IMR-90 (cell line): ENCODE results near the gene CD300LD. TPM values are rescaled to one million over a fixed set of nuclear protein-coding genes. Genes with fewer than 3 reads are reported as not detected.

ENCODE experiments used
- ATAC-seq: fragments of 200-7000 bp; cut with Tn5 transposase; 2 replicates; pipeline ENCODE4 v1.9.1; 2020; ENCODE audit warnings: low read depth, mild to moderate bottlenecking, moderate library complexity
- BruUV-seq: library from RNA; stranded (reverse); fragments of 400-500 nt; replicated peaks from 2 replicates; lab custom pipeline; 2021; lab: Mats Ljungman, UMichigan
- CTCF ChIA-PET: fragments of 300-600 bp; formaldehyde crosslinking; extraction: SDS; loops from one replicate; lab custom pipeline; 2021; ENCODE audit warnings: antibody characterized with exemption; lab: Yijun Ruan, JAX
- POLR2A ChIA-PET: fragments of 300-600 bp; sonication (Branson Sonifier 250); formaldehyde crosslinking; loops from one replicate; lab custom pipeline; 2022; ENCODE audit warnings: antibody characterized with exemption; ENCODE audit not compliant: unreplicated experiment; lab: Charles Lee
- DNase-seq: peaks from one replicate; pipeline ENCODE4 v3.0.0; 2013
- H2AFZ ChIP-seq: replicated peaks from 2 replicates; pipeline ENCODE3; 2013; ENCODE audit warnings: low read length, mild to moderate bottlenecking; ENCODE audit not compliant: poor library complexity
- H2AK5ac ChIP-seq: 2 replicates; pipeline ENCODE4 v1.6.1; 2013; ENCODE audit warnings: low read depth, low read length, inconsistent platforms
- H2AK9ac ChIP-seq: replicated peaks from 2 replicates; pipeline ENCODE3; 2013; ENCODE audit warnings: mild to moderate bottlenecking, low read depth, low read length, moderate library complexity; ENCODE audit not compliant: poor library complexity
- H2BK120ac ChIP-seq: 2 replicates; pipeline ENCODE4 v1.6.1; 2013; ENCODE audit warnings: low read depth, low read length, inconsistent platforms
- H2BK15ac ChIP-seq: 3 replicates; pipeline ENCODE4 v1.6.1; 2013; ENCODE audit warnings: low read depth, low read length, inconsistent platforms
- H2BK20ac ChIP-seq: 2 replicates; pipeline ENCODE4 v1.6.1; 2013; ENCODE audit warnings: low read depth, mild to moderate bottlenecking, inconsistent platforms, low read length, moderate library complexity
- H2BK5ac ChIP-seq: 2 replicates; pipeline ENCODE4 v1.6.1; 2013; ENCODE audit warnings: mild to moderate bottlenecking, low read depth, low read length, inconsistent platforms; ENCODE audit not compliant: poor library complexity, severe bottlenecking
- H3K14ac ChIP-seq: replicated peaks from 2 replicates; pipeline ENCODE4 v1.6.1; 2013; ENCODE audit warnings: low read depth, low read length, inconsistent platforms
- H3K18ac ChIP-seq: 2 replicates; pipeline ENCODE4 v1.6.1; 2013; ENCODE audit warnings: low read depth, low read length, control low read depth
- H3K23ac ChIP-seq: 2 replicates; pipeline ENCODE4 v1.6.1; 2013; ENCODE audit warnings: low read depth, low read length, inconsistent platforms
- H3K27ac ChIP-seq: 2 replicates; pipeline ENCODE4 v1.5.1; 2013; ENCODE audit warnings: mild to moderate bottlenecking, control low read depth, low read length; ENCODE audit not compliant: insufficient read depth
- H3K27me3 ChIP-seq: 2 replicates; pipeline ENCODE4 v1.6.1; 2013; ENCODE audit warnings: low read length; ENCODE audit not compliant: control insufficient read depth, insufficient read depth
- H3K36me3 ChIP-seq: 2 replicates; pipeline ENCODE4 v1.6.1; 2013; ENCODE audit warnings: low read length, mixed read lengths; ENCODE audit not compliant: control insufficient read depth, insufficient read depth
- H3K4ac ChIP-seq: 2 replicates; pipeline ENCODE4 v1.6.1; 2013; ENCODE audit warnings: low read depth, low read length, inconsistent platforms
- H3K4me1 ChIP-seq: 2 replicates; pipeline ENCODE4 v1.6.1; 2013; ENCODE audit warnings: low read length, mixed read lengths; ENCODE audit not compliant: control insufficient read depth, insufficient read depth
- H3K4me2 ChIP-seq: 2 replicates; pipeline ENCODE4 v1.6.1; 2013; ENCODE audit warnings: low read depth, mild to moderate bottlenecking, control low read depth, low read length, moderate library complexity
- H3K4me3 ChIP-seq: 2 replicates; pipeline ENCODE4 v1.5.1; 2013; ENCODE audit warnings: low read depth, mild to moderate bottlenecking, control low read depth, low read length, moderate library complexity; ENCODE audit not compliant: insufficient read depth
- H3K56ac ChIP-seq: 2 replicates; pipeline ENCODE4 v1.6.1; 2013; ENCODE audit warnings: low read length, inconsistent platforms; ENCODE audit not compliant: insufficient read depth; ENCODE audit errors: extremely low read depth
- H3K79me1 ChIP-seq, 2 experiments: 2 replicates each; pipeline ENCODE4 v1.6.1; 2013; ENCODE audit warnings: low read length in 2 of 2, inconsistent platforms in 1 of 2, low read depth in 1 of 2
- H3K9ac ChIP-seq: 2 replicates; pipeline ENCODE4 v1.6.1; 2013; ENCODE audit warnings: low read depth, low read length, control low read depth
- H3K9me1 ChIP-seq: 2 replicates; pipeline ENCODE4 v1.6.1; 2013; ENCODE audit warnings: low read length, inconsistent platforms; ENCODE audit not compliant: insufficient read depth
- H3K9me3 ChIP-seq: 2 replicates; pipeline ENCODE4 v1.6.1; 2013; ENCODE audit warnings: low read length; ENCODE audit not compliant: control insufficient read depth, insufficient read depth
- H4K20me1 ChIP-seq: 2 replicates; pipeline ENCODE4 v1.6.1; 2013; ENCODE audit warnings: low read length, inconsistent platforms; ENCODE audit not compliant: insufficient read depth
- H4K5ac ChIP-seq: 2 replicates; pipeline ENCODE4 v1.6.1; 2013; ENCODE audit warnings: mild to moderate bottlenecking, low read depth, low read length, control low read depth
- H4K8ac ChIP-seq, 2 experiments: 2 replicates each; pipeline ENCODE4 v1.6.1; 2013; ENCODE audit warnings: low read depth in 2 of 2, low read length in 2 of 2, control low read depth in 1 of 2, inconsistent platforms in 1 of 2
- H4K91ac ChIP-seq: 2 replicates; pipeline ENCODE4 v1.6.1; 2013; ENCODE audit warnings: low read depth, low read length, inconsistent platforms; ENCODE audit not compliant: insufficient read depth
- BHLHE40 ChIP-seq: fragments of 150-350 bp; IDR thresholded peaks from 2 replicates; pipeline ENCODE4 v1.6.1; 2016; ENCODE audit warnings: mild to moderate bottlenecking, low read depth, low read length
- FOS ChIP-seq: fragments of 150-350 bp; IDR thresholded peaks from 2 replicates; pipeline ENCODE4 v1.6.1; 2016; ENCODE audit warnings: low read depth, low read length
- MAFK ChIP-seq: IDR thresholded peaks from 2 replicates; pipeline ENCODE4 v1.6.1; 2012; ENCODE audit warnings: low read depth, low read length, improper control_type of control experiment
- NFE2L2 ChIP-seq: fragments of 150-350 bp; IDR thresholded peaks from 2 replicates; pipeline ENCODE4 v1.6.1; 2016; ENCODE audit warnings: low read depth, mild to moderate bottlenecking, low read length
- RFX5 ChIP-seq: IDR thresholded peaks from 2 replicates; pipeline ENCODE4 v1.8.0; 2012; ENCODE audit warnings: low read depth, mild to moderate bottlenecking, low read length, moderate library complexity
- SMC3 ChIP-seq: fragments of 150-350 bp; IDR thresholded peaks from 2 replicates; pipeline ENCODE4 v1.6.1; 2016; ENCODE audit warnings: low read depth, mild to moderate bottlenecking, antibody characterized with exemption, low read length, moderate library complexity
- WGBS, 2 experiments: methylation state at CpG; one replicate each; pipeline versions ENCODE4 v1.1.5 to v1.1.7; 2013; ENCODE audit warnings: missing lambda C conversion rate in 2 of 2; ENCODE audit not compliant: insufficient read length in 1 of 2; ENCODE audit errors: extremely low coverage in 2 of 2; 5-methylcytosine and 5-hydroxymethylcytosine counted together
- dilution Hi-C: fragments of 300-500 bp; cut with HindIII; formaldehyde crosslinking; loops from one replicate; pipeline ENCODE4 v1.14.3; 2018; ENCODE audit warnings: low sequenced_read_pairs; ENCODE audit not compliant: unreplicated experiment
- in situ Hi-C: fragments of 300-500 bp; cut with MboI; formaldehyde crosslinking; loops from 3 replicates; pipeline ENCODE4 v1.14.3; 2019; ENCODE audit warnings: low sequenced_read_pairs, inconsistent platforms, mixed read lengths
- intact Hi-C: fragments of 100-400 bp; cut with micrococcal nuclease; formaldehyde crosslinking; loops from 2 replicates; pipeline ENCODE4 v1.10.0; 2022
- polyA plus RNA-seq, 3 experiments: library from polyadenylated mRNA; depleted of rRNA; stranded (reverse); fragments of >200 nt; gene quantifications; 2 replicates each; pipeline ENCODE4 v1.2.3, GENCODE V29; 2012; ENCODE audit warnings: low replicate concordance in 1 of 3
- total RNA-seq: library from RNA; depleted of rRNA; stranded (reverse); fragments of >200 nt; gene quantifications from 2 replicates; pipeline ENCODE4 v1.2.3, GENCODE V29; 2012

Gene CD300LD
- total and polyA plus RNA-seq, 2 of the 4 experiments (the other 2 are of a cell fraction) = not detected

DNA sequence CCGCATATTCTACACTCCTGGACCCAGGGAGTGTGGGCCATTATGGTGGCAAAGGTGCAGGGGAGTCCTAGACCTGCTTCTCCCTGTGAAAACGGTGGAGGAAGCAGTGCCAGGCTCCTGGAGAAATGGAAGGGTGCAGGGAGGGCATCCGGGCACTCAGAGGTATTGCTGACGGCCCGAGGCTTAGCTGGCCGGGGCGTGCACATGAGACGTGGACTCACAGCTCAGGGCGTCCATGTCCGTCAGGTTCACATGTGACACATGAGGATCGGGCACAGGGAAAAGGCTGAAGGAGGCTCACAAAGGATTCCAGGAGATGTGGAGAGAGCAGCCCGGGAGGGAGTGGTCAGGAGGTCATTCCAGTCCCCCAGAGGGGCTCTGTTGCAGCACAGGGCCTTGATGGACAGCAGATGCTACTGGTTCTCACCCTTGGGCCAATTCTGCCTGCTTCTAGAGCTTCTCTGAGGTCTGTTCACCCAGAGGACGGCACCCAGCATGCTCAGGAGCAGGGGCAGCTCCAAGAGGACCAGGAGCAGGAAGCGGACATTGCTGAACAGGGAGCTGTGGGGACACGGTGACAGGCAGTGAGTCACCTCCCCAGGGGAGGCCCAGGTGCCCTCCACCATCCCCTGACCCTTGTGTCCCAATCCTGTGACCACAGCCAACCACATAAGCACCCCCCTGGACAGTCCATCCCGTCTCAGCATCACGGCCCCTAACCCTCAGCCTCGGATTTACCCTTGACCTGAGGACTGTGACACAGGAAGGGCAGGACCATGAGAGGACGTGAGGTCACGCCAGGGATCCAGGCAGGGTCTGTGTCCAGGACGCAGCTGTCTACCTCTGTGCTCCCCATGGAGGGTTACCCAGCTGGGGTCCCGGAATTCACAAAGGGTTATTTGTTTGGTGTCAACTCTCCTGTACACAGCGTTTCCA, 50.6 kb downstream of the CD300LD start:
- no peak overlapping the region for H4K8ac ChIP-seq
- peaks cover 57% of the 10 kb centered on the region for H3K9me3 ChIP-seq
- H3K9me1 ChIP-seq = no peaks in the 10 kb centered on the region
- H3K36me3 ChIP-seq = no peaks in the 10 kb centered on the region
- H2AK9ac ChIP-seq = no peak overlapping the region
- H3K4me3 ChIP-seq = no peak overlapping the region
- H3K14ac ChIP-seq = no peak overlapping the region
- no peak overlapping the region for H4K91ac ChIP-seq
- no peak overlapping the region for H3K4me2 ChIP-seq
- H3K4me1 ChIP-seq = no peaks in the 10 kb centered on the region
- in situ Hi-C loops = no loop called here
- ATAC-seq (no peak), DNase-seq (no peak)
- H3K27ac ChIP-seq = no peak overlapping the region
- no peaks in the 10 kb centered on the region for H3K79me1 ChIP-seq
- H2AFZ ChIP-seq = no peak overlapping the region
- H2BK5ac ChIP-seq = no peak overlapping the region
- H3K56ac ChIP-seq = no peak overlapping the region
- no peak overlapping the region for H3K18ac ChIP-seq
- TF ChIP-seq SMC3 (no peak), NFE2L2 (no peak), RFX5 (no peak), BHLHE40 (no peak), MAFK (no peak), FOS (no peak)
- no peak overlapping the region for H3K9ac ChIP-seq
- H3K23ac ChIP-seq = no peak overlapping the region
- no TSS peak for BruUV-seq
- no peak overlapping the region for H2BK120ac ChIP-seq
- H3K27me3 ChIP-seq = no peaks in the 10 kb centered on the region
- H3K4ac ChIP-seq = no peak overlapping the region
- intact Hi-C loops = no loop called here
- H2BK15ac ChIP-seq = no peak overlapping the region
- dilution Hi-C loops = no loop called here
- POLR2A ChIA-PET = no interaction called here
- 35% methylated on average over 4 of the region's 23 CpGs; no CpG with 5 or more reads in 1 of the 2 experiments for WGBS, 2 experiments
- no peak overlapping the region for H2AK5ac ChIP-seq
- no peak overlapping the region for H2BK20ac ChIP-seq
- CTCF ChIA-PET = interaction anchor here (1.0 kb wide), 1 partner anchor 116 kb away, joined by 3 read pairs; no protein-coding TSS in a partner anchor
- no peak overlapping the region for H4K5ac ChIP-seq
- no peaks in the 10 kb centered on the region for H4K20me1 ChIP-seq
